Stimulated activated CD4-positive, alpha-beta T cell treated with anti-CD3 and anti-CD28 coated beads, Interleukin-12 subunit alpha, Interleukin-12 subunit beta, amount 100 ng/mL, for 4 hours (primary cell): ENCODE measurements around the gene CRPPA.
A peak's percentile ranks its signal among the peaks of the same experiment; 100 is the strongest.

ENCODE experiments used
- DNase-seq: peaks from one replicate; pipeline ENCODE4 v3.0.0-alpha.2; 2020

The CRPPA gene

DNA sequence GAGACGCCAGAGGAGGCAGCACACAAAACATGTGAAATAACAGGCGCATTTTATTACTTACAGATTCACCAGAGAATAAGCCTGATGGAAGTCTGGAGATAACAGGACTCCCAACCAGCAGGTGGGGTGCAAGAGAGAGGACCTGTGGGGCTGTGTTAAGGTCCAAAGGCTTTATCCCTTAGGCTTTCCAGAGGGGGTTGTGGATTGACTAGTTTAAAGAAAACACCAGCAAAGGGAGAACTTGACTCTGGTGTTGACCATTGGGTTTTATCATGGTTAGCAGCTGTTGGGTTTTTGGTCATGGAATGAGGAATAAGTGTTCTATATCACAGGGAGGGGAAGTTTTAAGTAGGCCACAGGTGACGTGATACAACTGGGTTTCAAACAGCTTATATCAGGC lies 1.6 kb upstream of the CRPPA start:
- no peak for DNase-seq

DNA sequence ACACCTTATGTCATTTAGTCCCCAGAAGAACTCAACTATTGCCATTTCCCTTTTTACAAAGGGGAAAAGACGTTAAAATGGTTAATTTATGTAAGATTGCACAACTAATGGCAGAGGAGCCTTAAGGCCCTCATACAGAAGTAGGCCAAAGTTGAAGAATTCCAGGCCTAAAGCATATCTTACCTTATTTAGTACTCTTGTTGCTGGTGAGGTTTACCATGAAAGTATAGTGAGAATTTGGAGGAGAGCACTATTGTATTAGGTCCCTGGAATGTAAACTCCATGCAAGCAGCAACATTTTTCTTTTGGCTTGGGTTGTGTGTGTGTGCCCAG lies 731 bp upstream of the CRPPA start:
- no peak for DNase-seq

DNA sequence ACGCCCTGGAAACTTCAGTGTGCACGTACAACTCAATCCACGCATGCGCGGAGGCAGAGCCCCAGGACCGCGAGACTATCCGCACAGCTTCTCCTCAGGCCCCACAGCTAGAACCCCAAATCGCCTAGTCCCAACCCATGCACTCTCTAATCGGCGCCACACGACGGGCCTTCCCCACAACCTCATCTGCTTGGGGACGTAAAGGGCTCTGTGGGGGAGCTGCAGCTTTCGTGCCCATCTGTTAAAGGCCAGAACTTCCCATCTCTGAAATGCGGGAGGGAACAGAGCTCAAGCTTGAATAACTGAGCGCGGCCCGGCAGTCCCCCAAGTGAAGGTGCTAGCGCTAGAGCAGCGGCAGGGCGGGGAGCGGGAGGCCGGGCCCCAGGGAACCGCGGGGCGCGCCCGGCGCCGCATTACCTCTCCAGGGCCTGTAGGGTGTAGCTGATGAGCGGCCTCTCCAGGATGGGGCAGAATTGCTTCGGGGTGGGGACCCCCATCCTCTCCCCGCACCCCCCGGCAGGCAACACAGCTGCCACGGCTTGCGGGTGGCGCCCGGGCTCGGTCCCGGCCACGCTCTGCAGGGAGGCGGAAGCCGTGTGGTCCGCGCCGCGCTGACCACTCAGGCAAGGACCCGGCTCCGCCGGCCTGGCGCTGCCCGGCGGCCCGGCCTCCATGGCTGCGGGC lies 547 bp downstream of the CRPPA start:
- peak; percentile 76 for DNase-seq

DNA sequence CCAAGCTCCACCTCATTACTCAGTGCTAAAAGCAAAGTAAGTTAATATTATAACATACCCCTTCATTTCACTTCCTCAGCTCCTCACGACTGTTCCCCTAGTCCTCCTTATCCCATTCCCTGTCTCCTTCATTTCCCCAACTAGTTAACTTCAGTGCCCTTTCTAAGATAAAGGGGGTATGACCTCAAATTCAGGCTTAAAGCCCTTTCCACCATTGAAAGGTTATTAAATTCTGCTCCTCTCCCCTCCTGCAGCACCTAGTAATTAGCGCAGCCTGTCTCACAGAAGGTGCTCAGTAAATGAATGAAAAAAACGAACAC lies 1.0 kb downstream of the CRPPA start:
- DNase-seq, result no peak

DNA sequence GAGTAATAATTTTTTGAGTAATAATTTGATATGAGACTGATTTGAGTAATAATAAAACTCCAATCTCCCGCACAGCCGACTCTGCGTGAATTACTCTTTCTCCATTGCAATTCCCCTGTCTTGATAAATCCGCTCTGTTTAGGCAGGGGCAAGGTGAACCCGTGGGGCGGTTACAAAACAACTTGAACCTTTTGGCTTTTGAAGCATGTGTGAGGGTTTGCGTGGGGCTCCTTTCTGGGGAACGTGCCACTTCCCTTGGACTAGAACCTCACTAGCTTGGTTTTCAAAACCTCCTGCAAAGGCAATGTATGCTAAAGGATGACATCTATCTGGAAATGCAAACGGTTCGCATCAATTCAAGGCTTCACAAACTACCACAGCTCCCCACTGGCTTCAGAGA lies 1.5 kb downstream of the CRPPA start:
- DNase-seq, result no peak

DNA sequence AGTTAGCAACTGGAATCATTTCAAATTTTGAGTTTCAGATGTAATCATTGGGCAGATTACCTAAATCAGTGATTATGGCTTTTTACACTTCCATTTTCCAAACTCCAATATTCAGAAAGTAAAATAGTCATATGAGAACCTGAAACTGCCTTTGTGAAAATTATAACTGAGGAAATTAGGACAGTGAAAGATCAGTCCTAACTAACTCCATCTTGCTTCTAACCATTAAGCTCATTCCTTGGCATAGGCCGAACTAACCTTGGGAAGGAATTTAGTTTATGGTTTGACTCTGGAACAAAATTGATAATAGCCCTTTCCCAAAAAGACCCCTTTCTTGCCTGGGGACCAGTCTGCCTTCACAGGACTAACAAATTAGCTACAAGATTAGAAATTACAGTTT lies 2.2 kb downstream of the CRPPA start:
- no peak for DNase-seq

DNA sequence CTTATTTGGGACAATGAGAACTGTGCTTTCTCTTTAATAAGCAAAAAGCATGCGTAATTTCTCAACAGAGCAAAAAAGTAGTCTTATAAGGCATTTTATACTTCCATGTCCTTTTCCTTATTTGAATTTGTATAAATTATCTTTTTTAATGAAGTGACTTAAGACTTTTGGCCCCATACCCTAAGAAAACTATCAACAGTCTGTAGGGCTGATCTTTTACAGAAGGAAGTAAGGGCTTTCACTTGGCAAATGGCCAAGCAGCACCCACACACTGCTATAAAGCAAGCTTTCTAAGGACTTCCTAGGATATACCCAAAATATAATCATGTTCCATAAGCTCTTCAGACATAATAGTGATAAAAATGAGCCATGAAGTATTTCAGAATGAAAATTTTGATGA lies 3.4 kb downstream of the CRPPA start:
- DNase-seq, result no peak

DNA sequence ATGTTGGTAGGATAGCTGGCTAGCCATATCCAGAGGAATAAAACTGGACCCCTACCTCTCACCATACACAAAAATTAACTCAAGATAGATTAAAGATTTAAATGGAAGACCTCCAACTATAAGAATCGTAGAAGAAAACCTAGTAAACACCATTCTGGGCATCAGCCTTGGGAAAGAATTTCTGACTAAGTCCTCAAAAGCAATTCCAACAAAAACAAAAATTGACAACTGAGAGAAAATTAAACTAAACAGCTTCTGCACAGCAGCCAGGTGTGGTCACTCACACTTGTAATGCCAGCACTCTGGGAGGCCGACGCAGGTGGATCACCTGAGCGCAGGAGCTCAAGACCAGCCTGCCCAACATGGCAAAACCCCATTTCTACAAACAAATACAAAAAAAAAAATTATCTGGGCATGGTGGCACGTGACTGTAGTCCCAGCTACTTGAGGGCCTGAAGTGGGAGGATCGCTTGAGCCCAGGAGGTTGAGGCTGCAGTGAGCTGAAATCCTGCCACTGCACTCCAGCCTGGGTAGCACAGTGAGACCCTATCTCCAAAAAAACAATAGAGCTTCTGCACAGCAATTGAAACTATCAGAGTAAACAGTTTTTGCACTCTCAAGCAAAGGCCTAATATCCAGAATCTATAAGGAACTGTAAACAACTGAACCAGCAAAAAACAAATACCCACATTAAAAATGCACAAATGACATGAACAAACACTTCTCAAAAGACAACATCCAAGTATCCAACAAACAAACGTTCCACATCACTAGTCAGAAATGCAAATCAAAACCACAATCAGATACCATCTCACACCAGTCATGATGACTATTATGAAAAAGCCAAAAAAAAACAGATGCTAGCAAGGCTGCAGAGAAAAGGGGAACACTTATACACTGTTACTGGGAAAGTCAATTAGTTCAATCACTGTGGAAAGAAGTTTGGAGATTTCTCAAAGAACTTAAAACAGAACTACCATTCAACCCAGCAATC lies 4.8 kb downstream of the CRPPA start:
- no peak for DNase-seq

DNA sequence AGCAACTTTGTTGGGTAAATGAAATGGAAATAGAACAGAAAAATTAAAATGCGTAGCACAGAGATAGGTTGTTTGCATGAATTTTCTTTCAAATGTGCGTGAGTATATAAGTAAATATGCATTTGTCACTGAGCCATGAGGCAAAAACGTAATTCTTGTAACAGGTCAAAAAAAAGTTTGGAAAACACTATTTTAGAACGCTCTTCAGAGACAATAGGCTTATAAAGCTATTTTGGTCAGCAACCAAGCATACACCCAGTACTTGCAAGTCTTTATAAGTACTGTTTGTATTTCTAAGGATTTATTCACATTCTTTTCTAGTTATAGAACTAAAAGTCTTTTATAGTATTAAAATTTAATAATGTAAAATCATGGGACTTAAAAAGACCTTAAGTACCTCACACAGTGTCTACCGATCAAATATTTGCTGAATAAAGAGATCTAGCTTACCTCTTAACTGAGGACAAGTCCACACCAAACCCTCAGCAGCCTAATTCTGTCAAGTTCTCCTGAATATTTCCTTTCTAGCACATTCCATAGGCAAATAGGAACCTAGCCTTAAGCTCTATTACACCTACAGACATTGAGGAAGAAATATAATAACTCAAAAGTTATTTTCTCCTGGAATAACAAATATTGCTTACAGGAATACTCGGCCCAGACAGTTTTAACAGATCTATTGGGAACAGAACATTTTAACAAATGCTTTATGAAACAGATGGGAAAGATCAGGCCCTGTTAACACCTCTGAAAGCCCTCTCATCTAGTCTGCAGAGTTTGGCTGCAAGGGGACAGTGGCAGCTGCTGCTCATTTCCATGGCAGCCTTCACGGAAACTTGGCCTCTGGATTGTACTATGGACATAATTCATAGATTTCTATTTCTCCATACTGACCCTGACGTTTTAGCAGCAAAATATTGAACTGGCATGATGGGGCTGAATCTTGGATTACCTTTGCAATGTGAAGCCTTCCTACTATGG lies 8.8 kb downstream of the CRPPA start:
- DNase-seq, result no peak

DNA sequence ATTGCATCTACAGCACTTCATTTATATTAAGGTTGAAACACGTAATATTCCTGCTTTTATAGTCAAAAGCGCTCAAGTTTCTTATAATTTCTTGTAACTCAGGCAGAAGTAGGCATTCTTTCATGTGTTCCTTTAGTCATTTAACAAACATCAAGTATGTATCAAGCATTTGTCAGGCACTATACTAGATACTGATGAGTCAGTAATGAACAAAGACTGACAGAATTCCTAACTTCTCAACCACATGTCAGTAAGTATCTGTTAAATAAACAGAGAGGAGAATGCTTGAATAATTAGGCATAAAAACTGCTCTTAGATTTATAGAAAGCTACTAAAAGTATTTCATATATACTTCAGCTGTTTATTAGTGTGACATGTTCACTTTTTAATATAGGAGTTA lies 9.9 kb downstream of the CRPPA start:
- no peak for DNase-seq

DNA sequence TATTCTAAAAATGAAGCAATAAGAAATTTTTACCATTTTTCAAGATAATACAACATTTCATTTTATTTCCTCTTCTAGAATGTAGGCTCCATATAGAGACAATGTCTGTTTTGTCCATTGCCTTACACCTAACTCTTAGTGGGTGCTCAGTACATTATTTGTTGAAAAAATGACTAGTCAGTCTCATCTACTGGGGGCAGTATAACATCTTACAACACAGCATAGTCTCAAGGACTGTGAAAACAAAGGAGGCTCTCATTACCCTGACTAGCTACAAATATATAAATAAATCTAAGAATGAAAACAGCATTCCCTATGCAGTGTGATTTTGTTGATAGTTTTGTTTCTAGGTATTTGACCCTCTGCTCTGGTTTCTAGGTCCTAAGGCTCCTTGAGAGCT lies 11.6 kb downstream of the CRPPA start:
- DNase-seq, result no peak

DNA sequence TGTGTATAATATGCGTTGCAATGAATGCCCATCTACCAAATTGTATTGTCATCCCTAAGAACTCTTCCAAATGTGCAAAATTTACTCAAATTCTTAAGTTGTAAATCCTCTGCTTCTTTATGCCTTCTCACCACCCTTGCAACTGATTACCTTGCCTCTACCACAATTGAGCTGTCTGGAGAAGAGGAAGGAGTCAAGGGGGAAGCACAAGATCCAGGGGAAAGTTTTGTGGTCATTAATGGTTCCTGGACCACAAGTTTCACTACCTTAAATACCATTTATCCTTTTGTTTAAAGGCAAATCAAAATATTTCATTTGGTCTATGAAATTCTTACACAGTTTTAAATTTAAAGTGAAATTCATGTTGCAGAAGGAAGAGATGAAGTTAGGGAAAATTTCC lies 16.7 kb downstream of the CRPPA start:
- DNase-seq, result no peak

DNA sequence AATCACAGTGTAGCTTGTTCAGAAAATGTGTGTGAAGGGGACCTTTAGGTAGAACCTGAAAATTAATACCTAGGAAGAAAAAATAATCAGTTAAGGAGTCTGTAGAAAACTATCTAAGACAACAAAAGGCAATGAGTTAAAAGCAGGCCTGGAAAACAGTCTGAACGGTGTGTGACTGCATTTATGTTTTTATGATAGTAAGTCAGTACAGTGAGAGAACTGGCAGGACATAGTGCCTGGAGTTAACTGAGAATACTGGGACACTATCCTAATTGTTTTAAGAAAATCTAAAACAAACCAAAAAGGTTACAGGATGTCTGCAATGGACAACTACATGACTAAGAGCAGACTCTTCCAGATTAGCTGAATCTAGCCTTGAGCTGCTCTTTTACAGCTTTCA lies 17.9 kb downstream of the CRPPA start:
- no peak for DNase-seq

DNA sequence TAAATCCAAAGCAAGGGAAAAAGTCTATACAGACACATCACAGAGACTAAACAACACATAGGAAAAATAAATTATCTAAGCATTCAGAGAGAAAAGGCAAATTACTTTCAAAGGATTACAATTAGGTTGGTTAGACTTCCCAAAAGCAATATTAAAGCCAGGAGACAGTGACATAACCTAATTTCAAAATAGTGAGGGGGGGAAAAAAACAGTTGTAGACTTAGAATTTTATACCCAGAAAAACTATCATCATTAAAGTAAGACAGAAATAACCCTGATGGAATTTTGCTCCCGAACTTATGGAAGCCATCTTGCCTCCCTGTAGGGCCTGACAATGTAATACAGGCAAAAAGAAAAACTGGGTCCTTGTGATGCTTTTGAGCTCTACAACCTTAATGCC lies 18.4 kb downstream of the CRPPA start:
- DNase-seq, result no peak

DNA sequence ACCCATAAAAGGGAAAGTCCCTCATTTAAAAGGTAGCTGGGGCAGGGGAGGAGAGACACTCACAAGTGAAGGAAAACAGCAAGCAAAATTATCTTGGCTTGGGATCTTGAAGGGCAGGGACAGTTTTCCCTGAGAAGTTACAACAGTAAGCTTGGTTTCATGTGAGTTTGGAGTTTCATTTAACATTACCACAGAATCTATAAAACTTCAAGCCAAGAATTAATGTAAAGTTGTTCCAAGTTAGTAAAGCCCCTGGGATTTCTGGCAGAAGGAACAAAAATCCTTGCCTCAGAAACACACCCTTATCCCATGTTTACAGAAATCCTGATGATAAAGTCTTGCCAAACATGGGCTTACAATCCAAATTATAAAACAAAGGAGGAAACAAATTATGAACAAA lies 19.2 kb downstream of the CRPPA start:
- no peak for DNase-seq

DNA sequence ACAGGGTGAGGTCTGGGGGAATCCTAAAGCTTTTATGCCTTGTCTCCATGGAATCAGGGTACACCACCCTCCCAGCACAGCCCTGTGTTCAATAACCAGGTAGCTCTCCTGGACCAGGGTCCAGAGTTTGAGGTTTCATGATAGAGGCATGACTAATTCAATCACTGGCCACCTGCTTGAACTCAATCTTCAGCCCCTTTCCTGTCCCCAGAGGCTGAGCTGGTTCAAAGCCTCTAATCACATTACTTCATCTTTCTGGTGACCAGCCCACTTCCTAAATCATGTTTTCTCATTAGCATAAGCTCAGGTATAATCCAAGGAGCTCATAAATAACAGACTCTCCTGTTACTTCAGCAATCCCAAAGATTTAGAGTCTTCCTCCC lies 20.5 kb downstream of the CRPPA start:
- no peak for DNase-seq

DNA sequence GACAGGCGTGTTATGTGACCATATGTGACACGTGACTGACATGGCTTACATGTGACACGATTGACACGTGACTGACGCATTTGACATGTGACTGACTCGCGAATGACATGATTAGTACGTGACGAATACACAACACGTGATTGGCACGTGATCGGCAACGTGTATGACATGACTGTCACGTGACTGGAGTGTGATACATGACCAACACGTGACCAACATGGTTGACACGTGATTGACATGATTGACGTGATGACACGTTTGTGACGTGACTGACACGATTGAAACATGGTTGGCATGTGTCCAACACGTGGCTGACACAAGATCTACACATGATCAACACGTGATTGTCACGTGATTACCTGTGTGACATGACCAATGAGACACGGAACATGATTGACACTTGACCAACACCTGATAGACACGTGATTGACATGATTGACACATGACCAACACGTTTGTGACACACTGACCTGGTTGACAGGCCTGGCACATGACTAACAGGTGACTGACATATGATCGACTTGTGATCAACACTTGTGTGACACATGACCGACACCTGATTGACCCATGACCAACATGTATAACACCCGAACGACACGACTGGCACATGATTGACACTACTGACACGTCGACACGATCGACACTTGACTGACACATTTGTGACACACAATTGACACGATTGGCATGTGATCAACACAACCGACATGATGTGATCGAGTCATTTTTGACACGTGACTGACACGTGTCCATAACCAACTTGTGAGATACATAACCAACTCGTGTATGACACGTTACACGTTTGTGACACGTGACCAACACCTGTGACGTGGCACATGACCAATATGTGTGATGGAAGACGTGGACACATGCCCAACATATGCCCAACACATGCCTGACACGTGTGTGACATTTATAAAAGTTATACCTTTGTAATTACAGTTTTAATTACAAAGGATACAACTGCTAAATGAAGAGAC lies 21.1 kb downstream of the CRPPA start:
- DNase-seq, result no peak

DNA sequence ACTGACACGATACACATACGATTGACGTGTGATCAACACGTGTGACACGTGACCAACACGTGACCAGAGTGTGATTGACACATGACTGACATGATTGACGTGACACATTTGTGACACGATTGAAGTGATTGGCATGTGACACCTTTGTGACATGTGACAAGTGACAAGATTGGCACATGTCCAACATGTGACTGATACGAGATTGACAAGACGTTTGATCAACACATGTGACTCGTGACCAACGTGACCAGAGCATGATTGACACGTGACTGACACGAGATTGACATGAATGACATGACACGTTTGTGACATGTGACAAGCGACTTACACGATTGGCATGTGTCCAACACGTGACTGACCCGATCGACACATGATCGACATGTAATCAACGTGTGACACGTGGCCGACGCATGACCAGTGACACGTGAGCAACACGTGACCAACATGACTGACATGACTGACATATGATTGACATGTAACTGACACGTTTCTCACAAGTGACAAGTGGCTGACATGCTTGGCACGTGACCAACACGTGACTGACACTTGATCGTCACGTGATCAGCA lies 22.0 kb downstream of the CRPPA start:
- DNase-seq, result no peak

DNA sequence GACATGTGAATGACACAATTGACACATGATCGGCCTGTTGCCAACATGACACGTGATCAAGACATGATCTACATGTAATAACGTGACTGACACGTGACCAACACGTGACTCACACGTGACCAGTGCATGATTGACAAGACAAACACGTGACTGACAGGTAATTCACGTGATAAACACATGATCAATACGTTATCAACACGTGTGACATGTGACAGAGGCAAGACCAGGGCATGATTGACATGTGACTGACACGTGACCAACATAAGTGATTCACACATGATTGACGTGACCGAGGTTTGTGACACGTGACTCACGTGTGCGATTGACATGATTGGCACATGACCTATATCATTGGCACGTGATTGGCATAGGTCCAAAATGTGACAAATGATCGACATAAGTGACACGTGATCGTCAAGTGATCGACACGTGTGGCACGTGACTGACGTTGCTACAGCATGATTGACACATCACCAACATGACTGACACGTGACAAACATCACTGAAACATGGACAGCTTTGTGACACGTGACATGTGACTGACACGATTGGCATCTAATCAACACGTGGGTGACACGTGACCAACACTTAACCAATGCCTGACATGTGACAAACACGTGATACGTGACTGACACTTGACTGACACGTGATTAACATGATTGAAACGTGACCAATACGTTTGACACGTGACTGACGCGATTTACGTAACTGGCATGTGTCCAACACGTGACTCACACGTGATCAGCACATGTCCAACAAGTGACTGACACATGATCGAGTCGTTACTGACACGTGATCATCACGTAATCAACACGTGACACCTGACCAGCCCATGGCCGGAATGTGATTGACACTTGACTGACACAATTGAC lies 23.0 kb downstream of the CRPPA start:
- no peak for DNase-seq

DNA sequence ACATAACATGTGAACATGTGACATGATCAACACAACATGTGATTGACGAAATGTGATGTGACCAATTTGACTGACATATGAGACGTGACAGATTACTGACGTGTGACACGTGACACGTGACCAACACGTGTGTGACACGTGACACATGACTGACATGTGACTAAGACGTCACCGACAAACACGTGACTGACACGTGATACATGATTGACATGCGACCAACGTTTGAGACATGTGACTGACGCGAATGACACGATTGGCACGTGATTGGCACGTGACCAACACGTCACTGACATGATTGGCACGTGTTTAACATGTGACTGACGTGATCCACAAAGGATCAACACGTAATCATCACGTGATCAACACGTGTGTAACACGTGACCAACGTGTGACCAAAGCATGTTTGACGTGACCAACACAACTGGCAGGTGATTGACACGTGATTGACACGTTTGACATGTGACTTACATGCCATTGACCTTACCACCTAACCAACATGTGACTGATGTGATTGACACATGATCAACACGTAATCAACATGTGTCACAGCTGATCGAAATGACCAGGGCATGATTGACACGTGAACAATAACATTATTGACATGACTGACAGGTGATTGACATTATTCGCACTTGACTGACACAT lies 23.7 kb downstream of the CRPPA start:
- no peak for DNase-seq
